ENCODE data around the gene ALDH1A2.

- TF ChIP-seq POLR2AphosphoS5 (IDR thresholded peaks at IDR 0.05; ENCODE audit: low read depth, low read length) (no peak), POLR2A (IDR thresholded peaks at IDR 0.05; ENCODE audit: low read depth, low read length) (no peak), TAF1 (IDR thresholded peaks at IDR 0.05; ENCODE audit: low read depth, low read length) (no peak), PAX5 (IDR thresholded peaks at IDR 0.05; ENCODE audit: insufficient read depth, low read length, severe bottlenecking) (no peak)
Measured at GRCh38 chr15:57903626-57904025, 161.9 kb downstream of the ALDH1A2 start.

Measured in GM12891 (cell line).